ENCODE measurements around the gene PLOD2. TPM values are rescaled to one million over a fixed set of nuclear protein-coding genes. Genes with fewer than 3 reads are reported as not detected.

The PLOD2 gene
- total RNA-seq, 1 donor, result 46.1 TPM

DNA sequence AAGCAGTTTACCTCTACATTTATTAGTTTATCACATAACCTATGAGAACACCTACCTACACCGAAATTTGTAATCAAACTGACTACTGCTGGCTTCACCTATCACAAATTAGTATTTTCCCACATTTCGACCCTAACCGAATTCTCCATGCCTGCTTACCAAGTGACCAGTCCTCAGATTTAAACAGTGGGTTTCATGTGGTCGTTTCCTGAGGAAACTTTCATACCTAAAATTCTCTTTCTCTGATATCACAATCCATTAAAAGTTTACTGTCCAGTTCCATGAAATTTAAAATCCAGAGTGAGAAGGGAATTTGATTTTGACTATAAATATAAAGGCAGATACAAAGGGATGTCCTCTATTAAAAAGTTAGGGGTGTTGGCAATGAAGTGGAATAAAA lies 1.9 kb downstream of the PLOD2 start:
- TF ChIP-seq, protein P1, sequence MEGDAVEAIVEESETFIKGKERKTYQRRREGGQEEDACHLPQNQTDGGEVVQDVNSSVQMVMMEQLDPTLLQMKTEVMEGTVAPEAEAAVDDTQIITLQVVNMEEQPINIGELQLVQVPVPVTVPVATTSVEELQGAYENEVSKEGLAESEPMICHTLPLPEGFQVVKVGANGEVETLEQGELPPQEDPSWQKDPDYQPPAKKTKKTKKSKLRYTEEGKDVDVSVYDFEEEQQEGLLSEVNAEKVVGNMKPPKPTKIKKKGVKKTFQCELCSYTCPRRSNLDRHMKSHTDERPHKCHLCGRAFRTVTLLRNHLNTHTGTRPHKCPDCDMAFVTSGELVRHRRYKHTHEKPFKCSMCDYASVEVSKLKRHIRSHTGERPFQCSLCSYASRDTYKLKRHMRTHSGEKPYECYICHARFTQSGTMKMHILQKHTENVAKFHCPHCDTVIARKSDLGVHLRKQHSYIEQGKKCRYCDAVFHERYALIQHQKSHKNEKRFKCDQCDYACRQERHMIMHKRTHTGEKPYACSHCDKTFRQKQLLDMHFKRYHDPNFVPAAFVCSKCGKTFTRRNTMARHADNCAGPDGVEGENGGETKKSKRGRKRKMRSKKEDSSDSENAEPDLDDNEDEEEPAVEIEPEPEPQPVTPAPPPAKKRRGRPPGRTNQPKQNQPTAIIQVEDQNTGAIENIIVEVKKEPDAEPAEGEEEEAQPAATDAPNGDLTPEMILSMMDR (IDR thresholded peaks at IDR 0.05; ENCODE audit: insufficient read depth, low read length), result no peak
- peak overlapping the region; percentile 96 for H3K4me3 ChIP-seq (ENCODE audit: low read depth, low read length)
- DNase-seq (ENCODE audit: low read depth), result peak; percentile 35

GRCh38 chr3:146157325-146158060 lies 3.5 kb downstream of the PLOD2 start:
- TF ChIP-seq, protein P1 (IDR thresholded peaks at IDR 0.05; ENCODE audit: insufficient read depth, low read length), result no peak
- H3K4me3 ChIP-seq (ENCODE audit: low read depth, low read length), result peak overlapping the region; percentile 43
- no peak for DNase-seq (ENCODE audit: low read depth)

DNA sequence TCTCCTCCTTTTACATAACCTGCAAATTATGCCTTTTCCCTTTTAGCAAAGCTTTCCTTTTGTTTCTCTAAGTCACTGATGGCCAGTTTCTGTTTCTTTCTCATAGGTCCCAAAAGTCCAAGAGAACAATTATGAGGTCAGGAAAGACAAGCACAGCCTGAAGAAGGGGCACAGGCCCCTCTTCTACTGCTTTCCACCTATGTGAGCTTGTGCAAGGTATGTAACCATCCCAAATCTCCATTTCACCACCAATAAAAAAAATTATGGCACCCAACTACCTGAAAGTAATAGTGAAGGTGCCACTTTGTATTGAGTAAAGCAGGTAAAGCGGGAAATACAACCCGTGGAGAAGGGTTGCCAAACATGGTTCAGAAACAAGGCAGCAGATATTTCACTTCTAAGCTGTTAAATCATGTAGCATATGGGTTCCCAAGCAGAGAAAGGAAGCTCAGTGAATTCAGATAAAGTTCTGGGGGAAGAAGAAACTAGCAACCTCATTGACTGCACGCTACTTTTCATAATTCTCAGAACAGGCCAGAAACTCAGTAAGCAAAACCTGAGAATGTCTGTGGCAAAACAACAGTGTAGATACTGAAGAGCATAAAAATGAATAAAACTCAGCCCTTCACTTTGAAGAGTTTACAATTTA lies 4.2 kb downstream of the PLOD2 start:
- H3K4me3 ChIP-seq (ENCODE audit: low read depth, low read length), result peak overlapping the region; percentile 54
- peak; percentile 28 for DNase-seq (ENCODE audit: low read depth)
- TF ChIP-seq, protein P1 (IDR thresholded peaks at IDR 0.05; ENCODE audit: insufficient read depth, low read length), result no peak

DNA sequence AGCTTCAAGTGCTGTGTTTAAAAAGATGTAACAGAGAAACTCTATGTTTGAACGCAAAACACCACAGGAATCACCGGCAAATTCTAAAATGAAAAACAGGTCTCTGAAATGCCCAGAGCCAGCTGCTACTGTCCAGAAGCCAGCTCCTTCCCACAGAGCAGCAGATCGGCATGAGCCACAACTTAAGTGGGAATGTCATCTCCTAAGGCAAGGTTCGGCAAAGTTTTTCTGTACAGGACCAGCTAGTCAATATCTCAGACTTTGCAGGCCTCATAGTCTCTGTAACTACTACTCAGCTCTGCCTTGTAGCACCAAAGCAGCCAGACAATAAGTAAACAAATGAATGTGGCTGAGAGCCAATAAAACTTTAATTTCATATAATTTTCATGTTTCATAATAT lies 4.9 kb downstream of the PLOD2 start:
- peak overlapping the region; percentile 54 for H3K4me3 ChIP-seq (ENCODE audit: low read depth, low read length)
- TF ChIP-seq, protein P1 (IDR thresholded peaks at IDR 0.05; ENCODE audit: insufficient read depth, low read length), result no peak
- DNase-seq (ENCODE audit: low read depth), result peak; percentile 62

- no peak overlapping the region for H3K4me3 ChIP-seq (ENCODE audit: low read depth, low read length)
- TF ChIP-seq, protein P1 (IDR thresholded peaks at IDR 0.05; ENCODE audit: insufficient read depth, low read length), result no peak
- no peak for DNase-seq (ENCODE audit: low read depth)
Measured at GRCh38 chr3:146154995-146155394, 6.0 kb downstream of the PLOD2 start.

- H3K4me3 ChIP-seq (ENCODE audit: low read depth, low read length), result no peak overlapping the region
- TF ChIP-seq, protein P1 (IDR thresholded peaks at IDR 0.05; ENCODE audit: insufficient read depth, low read length), result no peak
- DNase-seq (ENCODE audit: low read depth), result no peak
Measured at GRCh38 chr3:146154316-146154715, 6.7 kb downstream of the PLOD2 start.
